Suppressor macrophage treated with lipopolysaccharide for 1 hour (primary cell): ENCODE data around the gene CHST3.
A peak's percentile ranks its signal among the peaks of the same experiment; 100 is the strongest.
"Not testable (repeated sequence)": the region's sequence is repeated elsewhere in the genome, so short reads cannot be mapped to it uniquely, and the experiment has no call there.

Experiments used
- DNase-seq, 3 donors: peaks; one replicate each; pipeline ENCODE4 v3.0.0-alpha.2; 2020 to 2022

Gene CHST3

GRCh38 chr10:71952745-71953144, 11.4 kb upstream of the CHST3 start:
- DNase-seq = no peak

- no peak for DNase-seq
These were observed 6.5 kb upstream of the CHST3 start for GRCh38 chr10:71957546-71958275.

GRCh38 chr10:71959526-71959925, 4.7 kb upstream of the CHST3 start:
- DNase-seq = no peak

- no peak for DNase-seq
These were observed 2.4 kb upstream of the CHST3 start for GRCh38 chr10:71961831-71962230.

- no peak for DNase-seq
These were observed 1.3 kb upstream of the CHST3 start for GRCh38 chr10:71962901-71963300.

- DNase-seq = no peak
These were observed 671 bp upstream of the CHST3 start for GRCh38 chr10:71963351-71964097.

- DNase-seq = peak; percentile 60 to 71 (median 65)
These were observed 734 bp downstream of the CHST3 start for GRCh38 chr10:71964743-71965515.

GRCh38 chr10:71965623-71966022, 1.4 kb downstream of the CHST3 start:
- no peak for DNase-seq

- DNase-seq = peak; percentile 24 to 35 (median 35)
These were observed 2.1 kb downstream of the CHST3 start for GRCh38 chr10:71966046-71967004.

- not testable (repeated sequence) for DNase-seq
These were observed 3.8 kb downstream of the CHST3 start for GRCh38 chr10:71967958-71968357.

GRCh38 chr10:71968553-71969474, 4.6 kb downstream of the CHST3 start:
- DNase-seq = no peak

- no peak for DNase-seq
These were observed 5.7 kb downstream of the CHST3 start for GRCh38 chr10:71969929-71970328.

- DNase-seq = peak in 1 of 3 donors; percentile 21
These were observed 6.1 kb downstream of the CHST3 start for GRCh38 chr10:71970331-71970730.

- no peak for DNase-seq
These were observed 6.7 kb downstream of the CHST3 start for GRCh38 chr10:71970869-71971268.

GRCh38 chr10:71971311-71971731, 7.1 kb downstream of the CHST3 start:
- DNase-seq = no peak

- no peak for DNase-seq
These were observed 7.8 kb downstream of the CHST3 start for GRCh38 chr10:71971769-71972555.

- no peak for DNase-seq
These were observed 8.8 kb downstream of the CHST3 start for GRCh38 chr10:71972746-71973695.

- DNase-seq = no peak
These were observed 9.7 kb downstream of the CHST3 start for GRCh38 chr10:71973777-71974488.
